Cardiac muscle cell (in vitro differentiated cells and primary cell): ENCODE data around the gene P4HA1. TPM values are rescaled to one million over a fixed set of nuclear protein-coding genes. Genes with fewer than 3 reads are reported as not detected.
"Not testable (repeated sequence)": the region's sequence is repeated elsewhere in the genome, so short reads cannot be mapped to it uniquely, and the experiment has no call there.

Experiments used
- DNase-seq, 2 donors: peaks; one replicate each; pipeline versions ENCODE4 v3.0.0 to v3.0.0-alpha.2; 2010 to 2017; ENCODE audit warnings: low read depth in 1 of 2, low spot score in 1 of 2
- H3K27ac ChIP-seq: fragments of 200-600 bp; sonication (generic); 2 replicates; pipeline ENCODE4 v1.5.1; 2016
- H3K27me3 ChIP-seq: fragments of 200-600 bp; sonication (generic); 2 replicates; pipeline ENCODE4 v1.6.0; 2016; ENCODE audit warnings: control low read depth
- H3K36me3 ChIP-seq: fragments of 200-600 bp; sonication (generic); 2 replicates; pipeline ENCODE4 v1.5.1; 2016; ENCODE audit warnings: control low read depth
- H3K4me1 ChIP-seq: fragments of 200-600 bp; sonication (generic); 2 replicates; pipeline ENCODE4 v1.8.1; 2017; ENCODE audit warnings: low read depth, mild to moderate bottlenecking, mixed run types
- H3K4me3 ChIP-seq: fragments of 200-600 bp; sonication (generic); 2 replicates; pipeline ENCODE4 v1.5.1; 2016; ENCODE audit warnings: mild to moderate bottlenecking
- H3K9me3 ChIP-seq: fragments of 200-600 bp; sonication (generic); 2 replicates; pipeline ENCODE4 v1.5.1; 2017; ENCODE audit warnings: low read depth, mild to moderate bottlenecking, control low read depth
- polyA plus RNA-seq: library from polyadenylated mRNA; unstranded; fragments of >200 nt; fragmentation: Nextera tagmentation; extraction: Ambion mirVana; gene quantifications from 2 replicates; pipeline ENCODE4 v1.2.1, GENCODE V29; 2016
- total RNA-seq: library from RNA; depleted of rRNA; stranded (reverse); fragments of >200 nt; gene quantifications from 2 replicates; pipeline ENCODE4 v1.2.3, GENCODE V29; 2016
- TF ChIP-seq, protein P1 (sequence below): IDR thresholded peaks from 2 replicates; pipeline ENCODE4 v1.5.1; 2012; ENCODE audit warnings: low read depth, mild to moderate bottlenecking, low read length

The P4HA1 gene
- total and polyA plus RNA-seq, 2 experiments from 2014 or later = 92.0 to 172 TPM

DNA sequence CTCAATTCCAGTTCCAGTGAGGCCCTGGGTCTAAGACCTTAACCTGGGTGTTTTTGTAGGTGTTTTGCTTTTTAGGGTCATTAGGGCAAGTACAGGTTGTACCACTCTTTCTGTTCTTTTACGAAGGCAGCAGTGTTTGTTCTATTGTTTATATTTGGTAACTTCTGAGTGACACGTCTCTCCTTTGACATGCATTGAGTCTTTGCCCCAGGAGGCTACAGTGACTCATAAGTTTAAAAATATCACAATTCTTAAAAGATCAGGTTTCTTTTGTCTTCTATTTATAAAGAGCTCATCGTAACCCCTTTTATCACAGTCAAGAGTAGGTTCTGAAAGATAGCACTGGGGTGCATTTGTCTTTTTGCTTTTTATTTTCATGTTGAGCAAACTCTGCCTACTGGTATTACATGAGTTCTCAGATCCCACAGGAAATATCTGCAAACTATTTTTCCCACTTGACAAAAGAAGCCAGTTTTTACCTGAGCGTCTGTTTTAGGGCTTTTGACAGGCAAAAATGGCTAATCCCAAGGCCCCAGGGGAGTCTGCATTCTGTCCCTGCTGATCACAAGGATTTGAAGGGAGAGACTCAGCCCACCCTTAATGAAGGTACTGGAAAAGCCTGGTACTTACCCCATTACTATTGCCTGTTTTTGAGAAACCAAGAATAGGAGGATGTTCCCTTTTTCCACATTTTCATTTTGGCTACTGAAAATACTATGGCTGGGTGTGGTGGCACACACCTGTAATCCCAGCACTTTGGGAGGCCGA lies 21.5 kb upstream of the P4HA1 start:
- Histone ChIP-seq H3K4me1 (peaks cover 11% of the 10 kb centered on the region), H3K27me3 (no peaks in the 10 kb centered on the region), H3K27ac (peak overlapping the region; percentile 88), H3K36me3 (peaks cover 3% of the 10 kb centered on the region), H3K9me3 (no peaks in the 10 kb centered on the region), H3K4me3 (peak overlapping the region; percentile 0)
- DNase-seq = peak in 1 of 2 donors; percentile 15
- TF ChIP-seq, protein P1, sequence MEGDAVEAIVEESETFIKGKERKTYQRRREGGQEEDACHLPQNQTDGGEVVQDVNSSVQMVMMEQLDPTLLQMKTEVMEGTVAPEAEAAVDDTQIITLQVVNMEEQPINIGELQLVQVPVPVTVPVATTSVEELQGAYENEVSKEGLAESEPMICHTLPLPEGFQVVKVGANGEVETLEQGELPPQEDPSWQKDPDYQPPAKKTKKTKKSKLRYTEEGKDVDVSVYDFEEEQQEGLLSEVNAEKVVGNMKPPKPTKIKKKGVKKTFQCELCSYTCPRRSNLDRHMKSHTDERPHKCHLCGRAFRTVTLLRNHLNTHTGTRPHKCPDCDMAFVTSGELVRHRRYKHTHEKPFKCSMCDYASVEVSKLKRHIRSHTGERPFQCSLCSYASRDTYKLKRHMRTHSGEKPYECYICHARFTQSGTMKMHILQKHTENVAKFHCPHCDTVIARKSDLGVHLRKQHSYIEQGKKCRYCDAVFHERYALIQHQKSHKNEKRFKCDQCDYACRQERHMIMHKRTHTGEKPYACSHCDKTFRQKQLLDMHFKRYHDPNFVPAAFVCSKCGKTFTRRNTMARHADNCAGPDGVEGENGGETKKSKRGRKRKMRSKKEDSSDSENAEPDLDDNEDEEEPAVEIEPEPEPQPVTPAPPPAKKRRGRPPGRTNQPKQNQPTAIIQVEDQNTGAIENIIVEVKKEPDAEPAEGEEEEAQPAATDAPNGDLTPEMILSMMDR = no peak

DNA sequence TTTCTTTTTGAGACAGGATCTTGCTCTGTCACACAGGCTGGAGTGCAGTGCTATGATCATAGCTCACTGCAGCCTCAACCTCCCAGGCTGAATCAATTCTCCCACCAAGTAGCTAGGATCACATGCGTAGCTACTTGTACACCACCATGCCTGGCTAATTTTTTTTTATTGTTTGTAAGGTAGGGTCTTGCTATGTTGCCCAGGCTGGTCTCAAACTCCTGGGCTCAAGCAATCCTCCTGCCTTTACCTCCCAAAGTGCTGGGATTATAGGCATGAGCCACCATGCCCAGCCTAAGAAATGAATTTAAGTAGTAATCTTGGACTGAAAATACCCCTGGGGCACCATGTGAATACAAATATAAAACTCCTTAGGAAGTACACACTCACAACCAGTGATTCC lies 19.4 kb upstream of the P4HA1 start:
- no peak overlapping the region for H3K4me3 ChIP-seq
- DNase-seq = no peak
- H3K36me3 ChIP-seq = peaks cover 3% of the 10 kb centered on the region
- TF ChIP-seq, protein P1 = no peak
- H3K27me3 ChIP-seq = no peaks in the 10 kb centered on the region
- H3K27ac ChIP-seq = no peak overlapping the region
- peaks cover 11% of the 10 kb centered on the region for H3K4me1 ChIP-seq
- H3K9me3 ChIP-seq = no peaks in the 10 kb centered on the region

DNA sequence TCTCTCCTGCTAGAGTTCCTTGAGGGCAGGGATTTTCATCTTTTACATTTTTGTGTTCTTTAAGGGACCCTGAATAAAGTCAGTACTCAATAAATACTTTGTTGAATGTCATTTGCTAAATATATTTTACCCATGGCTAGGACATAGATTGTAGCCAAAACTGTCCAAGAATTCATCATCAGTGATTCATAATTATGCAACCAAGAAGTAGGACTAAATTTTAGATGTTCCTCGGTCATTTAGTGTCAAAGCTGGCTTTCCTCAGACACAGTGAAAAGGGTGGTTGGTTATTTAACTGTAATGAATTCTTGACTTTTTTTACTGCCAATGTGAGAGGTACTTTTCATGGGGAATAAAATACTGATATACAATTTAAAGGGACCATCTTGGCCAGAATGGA lies 16.9 kb upstream of the P4HA1 start:
- H3K4me1 ChIP-seq = peaks cover 11% of the 10 kb centered on the region
- H3K4me3 ChIP-seq = no peak overlapping the region
- no peak overlapping the region for H3K27ac ChIP-seq
- no peaks in the 10 kb centered on the region for H3K27me3 ChIP-seq
- H3K9me3 ChIP-seq = no peaks in the 10 kb centered on the region
- peak in 1 of 2 donors; percentile 36 for DNase-seq
- no peaks in the 10 kb centered on the region for H3K36me3 ChIP-seq
- TF ChIP-seq, protein P1 = no peak

DNA sequence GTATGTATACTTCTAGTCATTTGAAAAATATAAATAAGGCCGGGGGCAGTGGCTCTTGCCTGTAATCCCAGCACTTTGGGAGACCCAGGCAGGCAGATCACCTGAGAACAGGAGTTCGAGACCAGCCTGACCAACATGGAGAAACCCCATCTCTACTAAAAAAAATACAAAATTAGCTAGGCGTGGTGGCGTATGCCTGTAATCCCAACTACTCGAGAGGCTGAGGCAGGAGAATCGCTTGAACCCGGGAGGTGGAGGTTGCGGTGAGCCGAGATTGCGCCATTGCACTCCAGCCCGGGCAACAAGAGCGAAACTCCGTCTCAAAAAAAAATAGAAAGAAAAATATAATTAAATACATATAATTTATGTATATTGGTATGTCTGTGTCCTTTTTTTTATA lies 15.4 kb upstream of the P4HA1 start:
- H3K27ac ChIP-seq, H3K4me3 ChIP-seq, H3K36me3 ChIP-seq, H3K27me3 ChIP-seq, H3K9me3 ChIP-seq, H3K4me1 ChIP-seq, DNase-seq: not testable (repeated sequence)

DNA sequence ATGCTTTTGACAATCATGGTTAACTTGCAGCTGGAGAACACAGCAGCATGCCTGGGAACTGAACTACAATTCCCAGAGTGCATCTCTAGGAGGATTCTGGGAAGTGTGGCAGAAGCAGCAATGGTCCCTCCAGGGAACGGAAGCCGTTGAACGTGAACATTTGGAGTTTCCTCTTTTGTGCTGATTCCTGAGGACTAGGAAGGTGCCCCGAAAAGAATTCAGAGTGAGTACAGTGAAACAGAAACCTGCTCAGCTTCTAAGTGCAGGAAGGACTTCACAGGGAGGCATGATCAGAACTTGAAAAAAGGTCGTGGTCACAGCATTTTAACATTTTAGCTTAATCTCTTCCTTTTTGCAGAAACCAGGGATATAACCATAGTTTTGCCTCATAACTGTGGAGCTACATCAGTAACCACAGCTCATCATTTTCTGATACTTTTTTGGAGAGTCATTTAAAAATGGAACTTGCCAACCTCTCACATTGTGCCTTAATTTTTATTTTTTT lies 13.7 kb upstream of the P4HA1 start, which contains the start of gene NUDT13:
Gene NUDT13 (plus strand): TSS at position 111 of the 505 bp plus-strand sequence. CDS start 3,911 bp downstream, outside the sequence.
- no peaks in the 10 kb centered on the region for H3K27me3 ChIP-seq
- peak within 1 kb of the TSS; percentile 53 for H3K4me3 ChIP-seq
- no peaks in the 10 kb centered on the region for H3K4me1 ChIP-seq
- H3K36me3 ChIP-seq = no peaks in the 10 kb centered on the region
- TF ChIP-seq, protein P1 = no peak
- H3K9me3 ChIP-seq = no peaks in the 10 kb centered on the region
- peak within 1 kb of the TSS; percentile 88 for H3K27ac ChIP-seq
- DNase-seq = peak; percentile 79 to 87

DNA sequence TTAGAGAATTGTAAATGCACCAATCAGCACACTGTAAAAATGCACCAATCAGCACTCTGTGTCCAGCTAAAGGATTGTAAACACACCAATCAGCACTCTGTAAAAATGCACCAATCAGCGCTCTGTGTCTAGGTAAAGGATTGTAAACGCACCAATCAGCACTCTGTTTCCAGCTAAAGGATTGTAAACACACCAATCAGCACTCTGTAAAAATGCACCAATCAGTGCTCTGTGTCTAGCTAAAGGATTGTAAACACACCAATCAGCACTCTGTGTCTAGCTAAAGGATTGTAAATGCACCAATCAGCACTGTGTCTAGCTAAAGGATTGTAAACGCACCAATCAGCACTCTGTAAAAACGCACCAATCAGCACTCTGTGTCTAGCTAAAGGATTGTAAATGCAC lies 12.6 kb upstream of the P4HA1 start:
- H3K36me3 ChIP-seq, H3K4me3 ChIP-seq, H3K27me3 ChIP-seq, H3K9me3 ChIP-seq, H3K27ac ChIP-seq, DNase-seq, H3K4me1 ChIP-seq: not testable (repeated sequence)
